Activated CD4-positive, alpha-beta T cell treated with anti-CD3 and anti-CD28 coated beads for 4 hours (primary cell): ENCODE measurements around the gene RFX8.
"Not testable (repeated sequence)": the region's sequence is repeated elsewhere in the genome, so short reads cannot be mapped to it uniquely, and the experiment has no call there.

Experiments used
- DNase-seq, 2 donors: peaks; one replicate each; pipeline ENCODE4 v3.0.0-alpha.2; 2020

Gene RFX8

DNA sequence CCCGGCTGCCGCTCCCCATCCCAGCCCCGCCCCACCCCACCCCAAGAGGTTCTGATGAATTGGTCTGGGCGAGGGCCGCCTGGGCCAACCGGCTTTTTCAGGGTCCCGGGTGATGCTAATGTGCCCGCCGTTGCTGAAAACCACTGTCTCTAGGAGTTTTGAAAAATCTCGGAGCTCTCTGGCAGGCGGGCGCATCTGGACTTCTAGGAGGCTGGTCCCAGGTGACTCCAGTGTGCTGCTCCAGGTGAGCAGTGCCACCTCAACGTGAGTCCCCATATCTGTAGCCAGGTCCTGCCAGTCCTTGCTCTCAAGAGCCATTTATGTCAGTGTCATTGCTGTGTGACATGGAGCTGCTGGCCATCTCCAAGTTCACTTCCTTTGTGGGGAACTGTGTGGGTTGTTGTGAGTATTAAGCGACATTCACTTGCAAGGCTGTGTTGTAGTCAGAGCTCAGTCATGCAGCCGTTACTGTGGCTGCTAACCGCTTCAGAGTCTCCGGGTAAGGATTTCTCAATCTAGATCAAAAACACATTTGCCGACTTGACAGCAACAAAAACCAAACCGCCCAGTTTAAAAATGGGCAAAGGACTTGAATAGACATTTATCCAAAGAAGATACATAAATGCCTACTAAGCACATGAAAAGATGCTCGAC is at the start of gene RFX8:
Gene RFX8, minus strand, starts transcription at position 382 of the 654 bp plus-strand sequence. CDS start 8,264 bp downstream, outside the sequence.
- peak; percentile 42 to 53 for DNase-seq

DNA sequence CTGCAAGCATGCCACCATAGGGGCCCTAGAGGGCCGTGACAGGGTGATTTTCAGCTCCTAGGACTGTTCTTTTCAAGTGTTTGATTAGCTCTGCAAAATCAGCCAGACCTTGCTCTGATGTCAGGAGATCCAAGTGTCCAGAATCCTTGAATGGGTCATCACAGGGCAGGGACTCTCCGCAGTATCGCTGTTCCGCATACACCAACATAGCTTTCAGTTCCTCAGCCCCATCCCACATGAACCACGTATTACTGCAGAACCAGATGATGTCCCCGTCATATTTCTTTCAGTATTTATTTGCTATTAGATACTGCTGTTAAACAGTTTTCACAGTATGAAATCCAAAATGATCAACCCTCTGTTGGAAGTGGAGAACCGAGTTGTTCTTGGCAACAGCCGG is 46.6 kb upstream of the RFX8 start:
- no peak for DNase-seq

DNA sequence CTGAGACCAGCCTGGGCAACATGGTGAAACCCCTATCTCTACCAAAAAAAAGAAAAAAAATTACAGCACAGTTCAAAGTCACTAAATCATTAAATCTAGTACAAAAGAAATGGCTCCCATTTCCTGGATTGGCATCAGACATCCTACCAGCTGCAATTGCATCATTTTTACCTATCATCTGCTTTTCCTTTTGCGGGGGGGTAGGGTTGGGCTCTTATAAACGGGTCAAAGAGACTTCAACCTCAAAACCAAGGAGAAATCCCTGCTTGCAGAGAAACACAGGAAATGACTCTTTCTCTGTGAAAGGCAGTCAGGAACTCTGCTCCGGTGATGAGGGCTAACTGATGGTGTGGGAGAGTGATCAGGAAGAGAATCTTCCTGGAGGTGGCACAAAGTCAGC is 45.3 kb upstream of the RFX8 start:
- DNase-seq = no peak

DNA sequence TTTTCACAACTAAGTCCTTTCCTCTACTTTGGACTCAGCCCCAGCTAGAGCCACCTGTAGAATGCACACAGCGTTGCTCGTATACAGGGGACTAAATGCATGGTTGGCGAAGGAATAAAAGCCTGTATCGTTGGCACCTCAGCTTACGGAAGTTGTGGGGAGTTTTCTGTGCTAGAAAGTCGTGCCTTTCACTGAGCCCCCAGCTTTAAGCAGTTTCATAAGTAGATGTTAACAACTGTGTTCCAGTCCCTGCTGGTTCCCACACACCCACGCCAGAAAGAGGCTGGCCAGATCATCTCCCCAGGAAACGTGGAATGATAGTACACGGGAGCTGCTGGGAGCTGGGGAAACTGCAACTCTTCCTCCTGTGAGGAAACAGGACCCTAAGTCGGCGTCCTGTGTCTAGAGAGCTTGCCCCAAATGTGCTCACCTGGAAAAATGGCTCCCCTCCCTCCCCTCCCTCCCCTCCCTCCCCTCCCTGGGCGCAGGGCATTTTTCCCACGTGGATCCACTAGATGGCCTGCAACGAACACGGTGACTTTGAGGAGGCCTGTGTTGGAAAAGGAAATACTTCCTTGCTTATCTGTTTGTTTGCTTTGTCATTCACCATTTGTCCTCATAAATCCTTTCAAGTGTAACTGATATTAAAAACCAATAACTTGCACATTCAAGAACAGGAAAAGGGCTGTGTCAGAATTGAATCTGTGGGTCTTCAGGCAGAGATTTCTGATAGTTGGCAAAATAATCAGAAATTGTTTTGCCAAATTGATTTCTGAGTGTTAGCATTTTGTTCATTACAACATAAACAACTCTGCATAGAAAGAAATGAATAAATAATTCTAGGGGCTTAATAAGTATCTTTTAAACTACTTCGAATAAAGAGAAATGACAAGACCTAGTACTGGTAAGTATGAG is 43.9 kb upstream of the RFX8 start:
- DNase-seq = no peak

DNA sequence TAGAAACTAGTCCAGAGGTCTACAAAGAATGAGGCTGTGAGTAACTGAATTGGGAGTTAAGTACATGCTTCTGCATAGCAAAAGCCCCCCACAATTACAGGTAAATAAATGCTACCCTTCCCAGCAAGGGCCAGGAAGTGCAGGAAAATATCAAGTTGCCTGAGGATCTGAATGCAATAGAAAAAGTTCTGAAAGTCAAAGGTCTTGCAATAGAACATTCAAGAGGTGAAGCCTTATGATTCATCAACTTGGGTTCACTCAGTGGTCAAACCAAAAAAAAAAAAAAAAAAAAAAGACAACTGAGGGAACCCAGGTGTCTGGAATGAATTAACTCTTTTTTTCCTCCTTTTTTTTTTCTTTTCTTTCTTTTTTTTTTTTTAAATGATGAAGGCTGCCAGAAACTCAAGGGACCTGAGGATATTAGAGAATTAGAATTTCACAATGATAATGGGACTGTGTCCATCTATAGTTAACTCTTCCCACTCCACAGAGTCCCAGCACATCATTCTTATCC is 42.9 kb upstream of the RFX8 start:
- no peak for DNase-seq

DNA sequence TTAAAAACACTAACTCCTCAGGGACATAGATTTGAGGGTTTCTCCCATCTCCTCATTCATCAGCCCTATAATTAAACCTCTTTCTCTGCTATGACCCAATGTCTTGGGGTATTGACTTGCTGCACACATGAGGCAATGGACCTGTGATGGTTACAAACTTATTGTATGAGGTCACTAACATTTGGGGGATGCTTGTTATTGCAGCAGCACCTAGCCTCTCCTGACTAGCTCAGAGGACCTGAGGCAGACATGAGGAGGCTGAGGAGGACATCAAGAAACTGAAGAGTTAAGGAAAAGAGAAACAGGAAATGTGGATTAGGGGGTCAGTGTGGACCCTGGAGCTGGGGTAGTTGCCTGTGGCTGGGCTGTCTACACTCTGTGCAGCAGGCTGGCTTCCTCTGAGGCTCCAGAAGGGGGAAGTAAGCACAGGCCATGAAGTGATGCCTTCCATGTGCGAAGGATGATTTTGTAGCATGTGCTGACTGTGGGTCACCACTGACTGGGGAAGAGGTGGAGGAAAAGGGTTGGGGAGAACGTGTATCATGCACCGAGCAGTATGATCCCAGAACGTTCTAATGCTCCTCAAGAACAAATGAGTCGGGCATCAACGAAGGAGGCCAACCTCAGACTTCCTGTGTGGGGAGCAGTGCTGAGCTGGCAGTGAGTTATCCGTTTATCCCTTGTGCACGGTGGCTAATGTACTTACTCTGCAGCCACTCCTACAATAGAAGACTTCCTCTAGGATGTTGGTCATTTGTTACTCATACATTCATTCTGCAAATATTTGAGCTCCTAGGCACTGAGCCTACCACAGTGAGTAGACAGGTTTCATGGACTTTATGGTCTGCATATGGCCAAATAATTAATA is 42.1 kb upstream of the RFX8 start:
- no peak for DNase-seq

DNA sequence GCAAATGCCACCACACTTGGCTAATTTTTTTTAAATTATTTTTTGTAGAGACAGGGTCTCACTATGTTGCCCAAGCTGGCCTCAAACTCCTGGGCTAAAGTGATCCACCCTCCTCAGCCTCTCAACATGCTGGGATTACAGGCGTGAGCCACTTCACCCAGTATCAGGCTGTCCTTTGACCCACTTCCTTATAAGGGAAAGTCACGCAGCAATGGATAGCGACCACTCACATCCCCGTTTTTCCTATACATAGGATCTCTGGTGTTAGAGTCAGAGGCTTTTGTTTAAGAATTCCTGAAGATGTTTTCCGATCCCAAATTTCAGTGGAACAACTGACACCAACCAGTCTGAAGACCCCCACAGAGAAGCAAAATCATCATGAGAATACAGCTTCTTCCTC is 41.4 kb upstream of the RFX8 start:
- no peak for DNase-seq

DNA sequence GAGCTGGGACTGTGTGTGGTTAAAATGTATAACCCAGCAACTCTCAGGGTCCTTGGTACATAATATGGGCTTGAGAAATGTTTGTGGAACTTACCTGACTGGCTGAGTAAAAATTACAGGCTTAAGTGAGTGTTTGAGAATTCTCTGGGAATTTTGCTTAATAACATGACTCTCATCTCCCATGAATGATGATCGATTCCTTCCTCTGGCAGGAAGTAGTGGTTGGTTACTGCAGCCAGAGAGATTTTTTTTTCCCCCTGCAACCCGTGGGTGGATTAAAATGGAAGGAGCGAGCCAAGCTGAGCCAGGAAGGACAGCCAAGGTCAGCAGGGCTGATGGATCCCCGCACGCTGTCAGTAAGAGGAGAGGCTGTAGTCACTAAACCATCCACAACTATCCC is 40.6 kb upstream of the RFX8 start:
- DNase-seq = no peak

DNA sequence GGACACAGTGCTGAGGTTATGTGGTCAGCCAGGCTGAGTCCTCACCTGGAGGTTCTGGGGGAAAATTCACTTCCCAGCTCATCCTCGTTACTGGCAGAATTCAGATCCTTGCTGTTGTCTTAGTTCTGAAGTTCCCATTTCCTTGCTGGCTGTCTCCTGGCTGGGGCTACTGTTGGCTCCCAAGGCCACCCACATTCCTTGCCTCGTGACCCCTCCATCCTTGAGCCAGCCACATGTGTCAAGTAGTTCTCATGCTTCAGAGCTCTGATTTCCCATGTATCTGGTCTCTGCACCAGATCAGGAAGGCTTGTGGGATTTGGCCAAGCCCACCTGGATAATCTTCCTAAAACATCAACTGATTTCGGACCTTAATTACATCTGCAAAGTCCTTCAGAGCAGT is 38.1 kb upstream of the RFX8 start:
- DNase-seq = no peak

DNA sequence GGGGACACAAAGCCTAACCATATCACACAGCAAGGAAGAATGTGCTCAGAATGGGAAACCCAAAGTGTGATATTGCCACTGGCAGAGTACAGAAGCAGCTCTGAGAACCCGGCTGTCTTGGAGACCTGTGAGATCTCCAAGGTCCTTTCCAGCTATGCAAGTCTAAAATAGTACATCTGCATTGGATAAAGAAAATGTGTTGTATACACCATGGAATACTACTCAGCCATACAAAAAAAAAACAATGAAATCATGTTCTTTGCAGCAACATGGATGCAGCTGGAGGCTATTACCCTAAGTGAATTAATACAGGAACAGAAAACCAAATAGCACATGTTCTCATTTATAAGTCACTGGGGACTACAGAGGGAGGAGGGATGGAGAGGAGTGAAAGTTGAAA is 36.5 kb upstream of the RFX8 start:
- DNase-seq = no peak

DNA sequence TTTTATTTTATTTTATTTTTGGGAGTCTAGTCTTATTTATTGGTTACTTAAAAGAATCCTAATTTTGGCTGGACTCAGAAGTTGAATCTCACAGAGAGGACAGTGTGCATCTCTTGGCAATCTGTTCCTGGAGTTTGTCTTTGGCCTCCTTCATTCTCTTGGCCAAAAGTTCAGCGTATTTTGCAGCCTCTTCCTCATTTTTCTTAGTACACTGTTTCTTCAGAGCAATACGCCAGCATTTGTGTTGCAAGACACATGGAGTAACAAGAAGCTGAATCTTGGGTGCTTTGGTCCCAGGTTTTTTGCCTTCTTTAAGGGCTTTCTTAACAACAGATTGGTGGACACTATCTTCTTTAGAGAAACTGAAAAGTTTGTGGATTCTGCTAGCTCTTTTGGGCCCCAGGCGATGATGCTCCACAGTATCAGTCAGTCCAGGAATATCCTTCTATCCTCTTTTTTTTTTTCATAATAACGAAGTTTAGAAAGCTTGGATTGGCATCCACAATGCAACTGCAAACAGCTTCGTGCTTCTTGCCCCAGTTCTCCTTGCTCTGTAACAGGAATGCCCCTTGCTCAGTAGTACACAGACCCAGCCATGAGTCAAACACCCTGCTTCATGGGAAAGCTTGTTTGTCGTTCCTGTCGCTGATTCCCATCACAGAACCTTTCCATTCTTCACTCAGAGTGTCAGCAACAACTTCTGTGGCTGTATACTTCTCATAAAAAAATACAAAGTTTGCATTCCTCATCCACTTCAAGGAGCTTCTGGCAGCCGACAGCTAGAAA is 34.8 kb upstream of the RFX8 start:
- no peak for DNase-seq

DNA sequence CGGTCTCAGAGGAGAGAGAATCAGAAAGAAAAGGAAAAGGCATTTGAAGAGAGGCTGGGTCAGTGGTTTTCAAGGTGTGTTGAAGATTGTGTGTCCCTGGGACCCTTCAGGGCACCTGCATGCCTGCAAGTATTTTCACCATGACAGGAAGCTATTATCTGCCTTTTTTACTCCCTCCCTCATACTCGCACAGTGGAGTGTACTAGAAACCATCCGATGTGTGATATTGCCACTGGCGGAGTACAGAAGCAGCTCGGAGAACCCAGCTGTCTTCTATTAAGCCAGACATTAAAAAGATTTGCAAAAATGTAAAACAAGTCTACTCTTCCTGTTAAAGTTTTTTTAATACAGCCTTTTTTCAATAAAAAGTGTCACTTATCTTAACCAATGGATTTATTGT is 33.7 kb upstream of the RFX8 start:
- no peak for DNase-seq

DNA sequence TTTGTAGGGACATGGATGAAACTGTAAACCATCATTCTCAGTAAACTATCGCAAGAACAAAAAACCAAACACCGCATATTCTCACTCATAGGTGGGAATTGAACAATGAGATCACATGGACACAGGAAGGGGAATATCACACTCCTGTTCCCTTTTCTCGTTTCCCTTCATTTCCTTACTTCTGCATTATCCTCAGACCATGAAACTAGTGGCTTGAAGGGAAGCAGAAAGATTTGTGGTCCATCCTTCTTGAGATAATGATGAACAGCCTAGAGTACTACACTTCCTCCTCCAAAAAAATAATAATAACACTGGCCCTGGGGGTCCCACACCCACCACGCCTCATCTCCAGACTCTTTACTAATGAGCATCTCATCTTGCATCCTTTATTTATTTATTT is 30.4 kb upstream of the RFX8 start:
- DNase-seq = not testable (repeated sequence)

DNA sequence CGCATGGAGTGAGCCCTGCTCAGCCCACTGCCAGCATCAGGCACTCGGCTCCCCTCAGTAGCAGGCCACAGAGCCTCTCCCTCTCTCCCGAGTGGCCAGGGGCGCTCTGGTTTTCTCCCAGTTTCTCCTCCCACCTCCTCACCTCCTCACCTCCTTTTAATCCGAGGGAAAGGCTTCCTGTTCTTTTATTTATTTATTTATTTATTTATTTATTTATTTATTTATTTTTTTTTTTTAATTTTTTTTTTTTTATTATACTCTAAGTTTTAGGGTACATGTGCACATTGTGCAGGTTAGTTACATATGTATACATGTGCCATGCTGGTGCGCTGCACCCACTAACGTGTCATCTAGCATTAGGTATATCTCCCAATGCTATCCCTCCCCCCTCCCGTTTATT is 29.8 kb upstream of the RFX8 start:
- not testable (repeated sequence) for DNase-seq

DNA sequence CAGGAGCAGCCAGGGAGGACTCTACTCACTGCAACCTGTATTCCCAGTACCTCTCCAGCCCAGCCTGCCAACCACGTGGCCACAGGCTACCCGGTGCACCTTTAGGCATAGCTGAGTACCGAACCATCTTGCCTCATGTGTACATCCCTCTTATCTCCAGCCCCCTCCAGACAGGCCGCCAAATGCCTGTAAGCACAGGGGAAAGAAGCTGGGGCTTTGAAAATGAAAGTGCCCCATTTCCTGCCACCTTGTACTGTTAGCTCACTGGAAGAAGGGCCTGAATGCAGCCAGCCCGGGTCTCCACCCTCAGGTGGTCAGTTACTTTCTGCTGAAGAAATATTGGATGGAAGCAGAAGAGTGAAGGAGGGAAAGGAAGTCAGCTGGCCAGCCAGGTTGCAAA is 27.2 kb upstream of the RFX8 start:
- DNase-seq = no peak

DNA sequence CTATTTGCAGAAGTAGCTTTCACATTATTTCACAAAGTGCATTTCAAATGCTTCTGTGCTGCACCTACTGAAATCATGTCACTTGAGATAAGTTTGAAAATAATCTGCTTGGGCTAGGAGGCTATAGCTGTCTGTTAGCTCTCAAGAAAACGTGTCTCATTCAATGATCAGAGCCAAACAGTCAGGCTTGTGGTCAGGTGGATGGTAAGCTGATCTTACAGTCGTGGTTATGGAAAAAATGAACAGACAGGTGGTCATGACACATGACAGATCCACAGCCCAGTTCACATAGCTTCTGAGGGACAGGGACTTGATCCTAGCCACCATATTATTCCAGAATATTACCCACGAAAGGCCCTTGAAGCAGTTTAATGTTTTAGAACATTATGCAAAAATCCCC is 26.5 kb upstream of the RFX8 start:
- no peak for DNase-seq

DNA sequence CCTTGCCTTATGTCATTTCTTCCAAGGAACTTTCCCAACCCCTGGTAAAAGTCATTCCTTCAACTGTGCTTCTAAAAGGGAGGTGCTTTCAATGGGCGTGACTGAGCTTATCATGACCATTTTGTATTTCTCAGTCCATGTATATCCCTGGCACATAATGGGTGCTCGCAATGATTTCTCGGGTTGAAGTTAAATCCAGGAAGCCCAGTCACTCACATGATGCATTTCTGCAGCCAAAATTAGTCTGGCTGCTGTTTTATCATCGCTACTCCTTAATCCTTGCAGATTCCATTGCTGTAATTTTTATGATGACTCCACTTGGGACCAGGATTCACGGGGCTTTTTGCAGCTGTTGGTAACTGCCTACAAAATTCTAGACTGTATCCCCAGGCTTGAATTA is 25.9 kb upstream of the RFX8 start:
- no peak for DNase-seq

DNA sequence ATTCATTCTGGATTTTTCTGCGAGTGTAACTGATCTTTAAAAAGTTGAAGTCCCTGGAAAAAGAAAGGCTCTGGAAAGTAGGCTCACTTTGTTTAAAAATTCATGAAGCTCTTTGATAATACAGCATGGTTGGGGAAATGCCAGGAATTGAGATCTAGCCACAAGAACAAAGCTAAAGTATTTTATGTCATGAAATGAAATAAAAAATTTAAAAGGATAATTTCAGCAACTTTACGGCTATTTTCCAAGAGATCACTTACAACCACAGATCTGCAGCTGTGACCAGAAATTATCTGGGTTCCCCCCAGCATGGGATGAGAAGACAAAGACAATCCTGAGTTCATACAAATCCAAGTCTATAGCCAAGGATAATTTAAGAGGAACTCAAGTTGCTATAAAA is 25.3 kb upstream of the RFX8 start:
- no peak for DNase-seq

DNA sequence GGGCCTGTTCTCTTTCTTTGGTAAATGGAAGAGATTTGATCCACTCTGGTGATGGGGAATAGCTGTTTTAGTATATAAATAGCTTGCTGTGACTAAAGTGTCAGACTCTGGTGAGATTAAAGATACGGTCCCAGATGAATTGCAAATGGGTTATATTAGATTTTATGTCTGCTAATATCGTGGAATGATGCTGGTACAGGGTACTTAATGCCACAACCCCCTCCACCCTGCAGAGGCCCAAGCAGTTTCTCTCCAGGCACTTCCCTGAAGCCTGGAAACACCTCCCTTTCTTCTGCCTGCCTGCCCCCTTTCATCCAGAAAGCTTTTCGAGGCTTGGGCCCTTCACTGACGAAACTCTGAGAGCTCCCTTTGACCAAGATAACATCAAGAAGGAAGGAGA is 21.4 kb upstream of the RFX8 start:
- no peak for DNase-seq

DNA sequence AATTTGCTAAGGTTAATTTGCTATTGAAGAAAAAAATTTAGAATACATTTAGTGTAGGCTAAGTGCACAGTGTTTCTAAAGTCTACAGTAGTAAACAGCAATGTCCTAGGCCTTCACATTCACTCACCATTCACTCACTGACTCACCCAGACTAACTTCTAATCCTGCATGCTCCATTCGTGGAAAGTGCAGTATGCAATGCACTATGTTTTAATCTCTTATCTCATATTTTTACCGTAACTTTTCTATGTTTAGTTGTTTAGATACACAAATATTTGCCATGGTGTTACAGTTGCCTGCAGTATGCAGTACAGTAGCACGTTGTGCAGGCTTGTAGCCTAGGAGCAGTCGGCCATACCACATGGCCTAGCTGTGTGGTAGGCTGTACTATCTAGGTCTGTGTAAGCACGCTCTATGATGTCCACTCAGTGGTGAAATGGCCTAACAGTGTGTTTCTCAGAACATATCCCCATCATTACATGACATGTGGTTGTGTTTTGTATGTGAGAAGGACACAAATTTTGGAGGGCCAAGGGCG is 18.1 kb upstream of the RFX8 start:
- no peak for DNase-seq

DNA sequence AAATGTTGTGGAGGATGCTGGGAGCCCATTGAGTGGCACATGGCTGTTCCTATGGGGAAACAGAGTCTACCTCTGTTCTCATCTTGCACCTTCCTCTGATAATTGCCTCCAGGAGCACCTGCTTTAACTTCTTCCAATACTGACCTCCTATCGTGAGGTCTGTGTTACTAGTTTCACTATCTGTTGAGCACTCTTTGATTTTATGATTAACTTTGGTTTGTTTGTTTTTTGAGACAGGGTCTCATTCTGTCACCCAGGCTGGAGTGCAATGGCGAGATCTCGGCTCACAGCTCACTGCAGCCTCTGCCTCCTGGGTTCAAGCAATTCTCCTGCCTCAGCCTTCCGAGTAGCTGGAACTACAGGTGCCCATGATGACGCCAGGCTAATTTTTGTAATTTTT is 12.1 kb upstream of the RFX8 start:
- DNase-seq = no peak

DNA sequence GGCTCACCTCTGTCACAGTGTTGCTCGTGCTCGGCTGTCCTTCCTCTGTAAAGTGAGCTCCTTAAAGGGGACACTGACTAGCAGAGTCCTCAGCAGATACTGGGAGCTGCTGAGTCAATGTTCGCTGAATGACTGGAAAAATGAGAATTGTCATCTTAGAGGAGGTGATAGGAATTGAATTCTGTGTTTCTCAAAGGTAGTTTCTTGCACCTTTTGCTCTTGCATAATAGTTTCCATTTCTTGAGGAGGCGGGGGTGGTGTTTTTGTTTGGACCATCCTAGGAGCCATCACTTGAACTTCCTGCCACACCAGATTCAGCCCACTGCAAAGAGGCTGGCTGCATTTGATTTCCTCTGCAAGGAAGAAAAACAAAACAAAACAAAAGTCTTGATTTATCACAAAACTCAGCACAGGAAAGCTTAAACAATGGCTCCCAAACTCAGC is 11.4 kb upstream of the RFX8 start:
- DNase-seq = no peak
